HUES64 (cell line): ENCODE results near the gene CRNKL1.

ENCODE experiments used
- H3K27ac ChIP-seq: 2 replicates; pipeline ENCODE4 v1.7.0; 2013; ENCODE audit warnings: low read depth, low read length, inconsistent platforms
- H3K27me3 ChIP-seq: 2 replicates; pipeline ENCODE4 v1.6.1; 2013; ENCODE audit warnings: mild to moderate bottlenecking, low read length; ENCODE audit not compliant: insufficient read depth
- H3K36me3 ChIP-seq: 2 replicates; pipeline ENCODE4 v1.6.1; 2013; ENCODE audit warnings: mild to moderate bottlenecking, low read length; ENCODE audit not compliant: insufficient read depth
- H3K4me1 ChIP-seq: 2 replicates; pipeline ENCODE4 v1.6.1; 2013; ENCODE audit warnings: mild to moderate bottlenecking, low read length, moderate library complexity; ENCODE audit not compliant: insufficient read depth
- H3K4me3 ChIP-seq: 2 replicates; pipeline ENCODE4 v1.5.1; 2013; ENCODE audit warnings: mild to moderate bottlenecking, low read length, moderate library complexity
- H3K9ac ChIP-seq: 2 replicates; pipeline ENCODE4 v1.6.1; 2013; ENCODE audit warnings: mild to moderate bottlenecking, low read depth, low read length
- H3K9me3 ChIP-seq: 2 replicates; pipeline ENCODE4 v1.6.1; 2013; ENCODE audit warnings: low read depth, low read length; ENCODE audit not compliant: insufficient read depth
- WGBS: fragments of 150-250, 120-280 bp; methylation state at CpG from one replicate; pipeline ENCODE4 v1.1.7; 2013; ENCODE audit warnings: missing lambda C conversion rate; 5-methylcytosine and 5-hydroxymethylcytosine counted together

Gene CRNKL1

DNA sequence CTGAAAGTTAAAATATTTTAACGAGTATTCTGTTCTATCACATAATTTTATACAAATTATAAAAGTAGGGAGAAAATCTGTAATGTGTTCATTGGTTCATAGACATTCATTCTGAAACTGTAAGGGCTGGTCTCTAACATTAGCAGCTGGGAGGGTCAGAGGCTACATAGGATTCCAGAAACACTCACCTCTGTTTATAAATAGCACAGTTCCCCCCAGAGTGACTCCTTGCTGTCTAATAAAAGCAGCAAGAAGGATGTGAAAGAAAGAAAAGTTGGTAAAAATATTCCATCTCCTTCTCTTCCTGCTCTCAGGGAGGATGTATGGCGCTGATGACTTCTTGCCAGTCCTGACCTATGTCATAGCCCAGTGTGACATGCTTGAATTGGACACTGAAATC lies 60.4 kb downstream of the CRNKL1 start:
- Histone ChIP-seq H3K36me3 (no peaks in the 10 kb centered on the region), H3K4me1 (peaks cover 39% of the 10 kb centered on the region)

DNA sequence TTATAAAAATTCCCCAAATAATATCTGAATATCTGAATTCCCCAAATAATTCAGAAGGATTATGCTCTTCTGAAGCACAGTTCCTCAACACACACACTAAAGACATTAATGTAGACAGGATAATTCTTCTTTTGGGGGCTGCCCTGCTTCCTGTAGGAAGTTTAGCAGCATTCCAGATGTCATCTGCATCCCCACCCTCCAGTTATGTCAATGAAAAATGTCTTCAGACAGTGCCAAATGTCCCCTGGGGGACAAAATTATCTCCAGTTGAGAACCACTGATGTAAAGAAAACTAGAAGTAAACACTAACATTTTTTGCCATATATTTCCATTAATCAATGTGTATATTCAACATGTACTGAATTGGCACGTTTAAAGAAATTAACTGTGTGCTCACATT lies 61.0 kb downstream of the CRNKL1 start:
- Histone ChIP-seq H3K9ac (no peak overlapping the region), H3K9me3 (no peaks in the 10 kb centered on the region), H3K27me3 (no peaks in the 10 kb centered on the region), H3K27ac (no peak overlapping the region), H3K36me3 (no peaks in the 10 kb centered on the region), H3K4me3 (no peak overlapping the region), H3K4me1 (peaks cover 39% of the 10 kb centered on the region)
- WGBS, result 89% methylated on average over 1 of the region's 1 CpG

More for the DNA sequence above, 60.4 kb downstream of the CRNKL1 start:
- H3K9me3 ChIP-seq, result no peaks in the 10 kb centered on the region
- H3K27me3 ChIP-seq, result no peaks in the 10 kb centered on the region
- WGBS, result 91% methylated on average over 1 of the region's 2 CpGs
- H3K4me3 ChIP-seq, result no peak overlapping the region
- no peak overlapping the region for H3K27ac ChIP-seq
- H3K9ac ChIP-seq, result no peak overlapping the region

GRCh38 chr20:19990850-19991249 lies 61.4 kb downstream of the CRNKL1 start:
- Histone ChIP-seq H3K9ac (no peak overlapping the region), H3K9me3 (no peaks in the 10 kb centered on the region), H3K36me3 (no peaks in the 10 kb centered on the region), H3K4me1 (peaks cover 39% of the 10 kb centered on the region), H3K27me3 (no peaks in the 10 kb centered on the region), H3K4me3 (no peak overlapping the region), H3K27ac (no peak overlapping the region)
- 96% methylated on average over 4 of the region's 5 CpGs for WGBS

- WGBS, result 88% methylated on average over 3 of the region's 4 CpGs
These were observed 65.2 kb downstream of the CRNKL1 start for GRCh38 chr20:19987046-19987445.

DNA sequence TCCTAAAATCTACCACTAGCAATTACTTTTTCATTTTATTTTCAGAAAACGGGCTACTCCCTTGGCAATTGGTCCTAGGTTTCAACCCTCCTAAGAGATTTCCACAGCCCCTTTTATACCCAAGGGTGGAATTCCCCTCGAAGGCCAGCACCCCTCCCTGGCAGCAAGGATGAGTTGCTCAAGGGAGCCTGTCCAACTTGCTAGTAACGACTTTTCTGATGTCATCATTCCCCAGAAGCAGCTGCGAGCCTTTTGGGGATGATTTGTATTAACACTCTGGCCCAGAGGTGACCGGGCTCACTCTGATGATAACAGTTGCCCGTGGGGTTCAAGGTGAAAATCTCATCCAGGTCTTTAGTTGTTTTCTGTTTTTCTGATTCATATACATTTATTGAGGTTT lies 65.8 kb downstream of the CRNKL1 start:
- Histone ChIP-seq H3K36me3 (no peaks in the 10 kb centered on the region), H3K27me3 (no peaks in the 10 kb centered on the region), H3K4me1 (peaks cover 7% of the 10 kb centered on the region; the same call in 1 of the 2 replicates), H3K4me3 (no peak overlapping the region), H3K9me3 (no peaks in the 10 kb centered on the region), H3K9ac (no peak overlapping the region), H3K27ac (no peak overlapping the region)
- WGBS, result 90% methylated on average over 6 of the region's 6 CpGs

More at GRCh38 chr20:19987046-19987445, 65.2 kb downstream of the CRNKL1 start:
- no peaks in the 10 kb centered on the region for H3K9me3 ChIP-seq
- H3K4me1 ChIP-seq, result peaks cover 12% of the 10 kb centered on the region; the same call in 1 of the 2 replicates
- no peak overlapping the region for H3K4me3 ChIP-seq
- H3K27me3 ChIP-seq, result no peaks in the 10 kb centered on the region
- no peak overlapping the region for H3K27ac ChIP-seq
- no peak overlapping the region for H3K9ac ChIP-seq
- no peaks in the 10 kb centered on the region for H3K36me3 ChIP-seq
